ENCODE results near the gene APPBP2.
"Not testable (repeated sequence)": the region's sequence is repeated elsewhere in the genome, so short reads cannot be mapped to it uniquely, and the experiment has no call there.

DNA sequence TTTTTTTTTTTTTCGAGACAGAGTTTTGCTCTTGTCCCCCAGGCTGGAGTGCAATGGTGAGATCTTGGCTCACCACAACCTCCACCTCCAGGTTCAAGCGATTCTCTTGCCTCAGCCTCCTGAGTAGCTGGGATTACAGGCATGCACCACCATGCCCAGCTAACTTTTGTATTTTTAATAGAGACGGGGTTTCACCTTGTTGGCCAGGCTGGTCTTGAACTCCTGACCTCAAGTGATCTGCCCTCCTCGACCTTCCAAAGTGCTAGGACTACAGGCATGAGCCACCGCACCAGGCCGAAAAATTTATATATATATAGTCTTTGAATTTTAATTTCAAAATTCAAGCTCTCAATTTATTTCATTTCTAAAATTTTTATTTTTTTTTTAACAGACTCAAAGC is 97.6 kb downstream of the APPBP2 start:
- TF ChIP-seq, protein P1, sequence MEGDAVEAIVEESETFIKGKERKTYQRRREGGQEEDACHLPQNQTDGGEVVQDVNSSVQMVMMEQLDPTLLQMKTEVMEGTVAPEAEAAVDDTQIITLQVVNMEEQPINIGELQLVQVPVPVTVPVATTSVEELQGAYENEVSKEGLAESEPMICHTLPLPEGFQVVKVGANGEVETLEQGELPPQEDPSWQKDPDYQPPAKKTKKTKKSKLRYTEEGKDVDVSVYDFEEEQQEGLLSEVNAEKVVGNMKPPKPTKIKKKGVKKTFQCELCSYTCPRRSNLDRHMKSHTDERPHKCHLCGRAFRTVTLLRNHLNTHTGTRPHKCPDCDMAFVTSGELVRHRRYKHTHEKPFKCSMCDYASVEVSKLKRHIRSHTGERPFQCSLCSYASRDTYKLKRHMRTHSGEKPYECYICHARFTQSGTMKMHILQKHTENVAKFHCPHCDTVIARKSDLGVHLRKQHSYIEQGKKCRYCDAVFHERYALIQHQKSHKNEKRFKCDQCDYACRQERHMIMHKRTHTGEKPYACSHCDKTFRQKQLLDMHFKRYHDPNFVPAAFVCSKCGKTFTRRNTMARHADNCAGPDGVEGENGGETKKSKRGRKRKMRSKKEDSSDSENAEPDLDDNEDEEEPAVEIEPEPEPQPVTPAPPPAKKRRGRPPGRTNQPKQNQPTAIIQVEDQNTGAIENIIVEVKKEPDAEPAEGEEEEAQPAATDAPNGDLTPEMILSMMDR (IDR thresholded peaks at IDR 0.05) = not testable (repeated sequence)
- TF ChIP-seq POLR2A, EP300 (IDR thresholded peaks at IDR 0.05): not testable (repeated sequence)

Measured in tibial nerve (tissue), 4 donors.